K562 (cell line): Measurements from ENCODE around the gene SUMO3. TPM values are rescaled to one million over a fixed set of nuclear protein-coding genes. Genes with fewer than 3 reads are reported as not detected.
A peak's percentile ranks its signal among the peaks of the same experiment; 100 is the strongest.

Experiments used
- ARID3A ChIP-seq: IDR thresholded peaks from 2 replicates; pipeline ENCODE4 v1.6.1; 2012; ENCODE audit warnings: low read depth, low read length, improper control_type of control experiment, borderline replicate concordance
- CTBP1 ChIP-seq: fragments of 450-650 bp; IDR thresholded peaks from 2 replicates; pipeline ENCODE4 v1.6.1; 2016; ENCODE audit warnings: borderline replicate concordance
- CTCF ChIP-seq, 3 experiments: IDR thresholded peaks in 2 of 3; conservative IDR thresholded peaks in 1 of 3; 2 replicates each; pipeline ENCODE4 v1.5.1; 2011 to 2012; ENCODE audit warnings: low read length in 3 of 3, mild to moderate bottlenecking in 3 of 3, control low read depth in 2 of 3, improper control_type of control experiment in 1 of 3, inconsistent platforms in 1 of 3, low read depth in 1 of 3, mixed read lengths in 1 of 3, moderate library complexity in 1 of 3; ENCODE audit not compliant: insufficient read depth in 2 of 3
- FOSL1 ChIP-seq: fragments of 200-800 bp; sonication (Bioruptor generic); conservative IDR thresholded peaks from 2 replicates; pipeline ENCODE4 v1.6.1; 2016; ENCODE audit warnings: missing genetic modification characterization, missing compliant biosample characterization
- MGA ChIP-seq: fragments of 450-650 bp; IDR thresholded peaks from 2 replicates; pipeline ENCODE4 v1.6.1; 2016; ENCODE audit warnings: mild to moderate bottlenecking, moderate library complexity
- POLR3G ChIP-seq: IDR thresholded peaks from 2 replicates; pipeline ENCODE4 v1.6.1; 2011; ENCODE audit not compliant: insufficient read length, insufficient replicate concordance; ENCODE audit errors: extremely low read depth
- TCF15 ChIP-seq: fragments of 250-450 bp; sonication (Bioruptor Pico); IDR thresholded peaks from 2 replicates; pipeline ENCODE4 v1.8.0; 2022; ENCODE audit warnings: moderate library complexity, mild to moderate bottlenecking, inconsistent platforms
- ZNF431 ChIP-seq: sonication (generic); formaldehyde crosslinking; IDR thresholded peaks from 2 replicates; pipeline ENCODE4 v1.8.0; 2022; ENCODE audit warnings: mild to moderate bottlenecking, missing genetic modification reagents
- ZNF695 ChIP-seq: fragments of 450-650 bp; formaldehyde crosslinking; IDR thresholded peaks from 2 replicates; pipeline ENCODE4 v1.4.0; 2020; ENCODE audit warnings: mild to moderate bottlenecking, moderate library complexity
- ZNF830 ChIP-seq: fragments of 250-450 bp; sonication (Bioruptor Pico); IDR thresholded peaks from 2 replicates; pipeline ENCODE4 v1.5.0; 2021; ENCODE audit warnings: mild to moderate bottlenecking
- polyA plus RNA-seq, 8 experiments: library from polyadenylated mRNA; depleted of rRNA in 4 of 8; stranded (reverse) in 5 of 8; unstranded in 3 of 8; fragments of >200 nt; fragmentation: Nextera tagmentation in 2 of 8; fragmentation: Illumina TruSeq in 1 of 8; extraction: Ambion mirVana in 2 of 8; extraction: Trizol in 1 of 8; gene quantifications; 2 replicates each; pipeline versions ENCODE4 v1.2.1 to v1.2.3, GENCODE V29; 2011 to 2014; ENCODE audit warnings: inconsistent platforms in 1 of 8, missing spikeins in 1 of 8
- total RNA-seq, 7 experiments: library from RNA; depleted of rRNA in 6 of 7; stranded (reverse); fragments of >200 nt in 6 of 7; fragmentation: Illumina TruSeq in 2 of 7; extraction: Trizol in 2 of 7; gene quantifications; 2 replicates each; pipeline versions ENCODE4 v1.2.1 to v1.2.3, GENCODE V29; 2011 to 2021; ENCODE audit warnings: low replicate concordance in 1 of 7

SUMO3 gene
- total and polyA plus RNA-seq, 9 of the 15 experiments (the other 6 are each of a cell fraction or from before 2014, with no cell fraction given): 13.9 to 143 (median 113) TPM

GRCh38 chr21:44834951-44835646 lies 17.2 kb upstream of the SUMO3 start (continued):
- peak; percentile 17; the same call in 1 of the 2 replicates for TF ChIP-seq MGA
- peak; percentile 81 for TF ChIP-seq CTBP1
- TF ChIP-seq ARID3A: no peak
- no peak for TF ChIP-seq ZNF830 (CRISPR knock-in tag)
- TF ChIP-seq ZNF695 (CRISPR knock-in tag): no peak
- TF ChIP-seq CTCF (IDR thresholded peaks at IDR 0.05 in 2 of 3, conservative IDR thresholded peaks at IDR 0.05 in 1 of 3; ENCODE audit: insufficient read depth in 2 of 3, low read depth in 1 of 3, low read length in 3 of 3): peak in 2 of 3 experiments; percentile 30 to 35; a peak in 4 of 6 replicates
- 0 out of 2 replicates have a peak, but pooled peaks have one; percentile 18 for TF ChIP-seq FOSL1 (tag)
- no peak for TF ChIP-seq POLR3G
- TF ChIP-seq ZNF431: no peak
- no peak for TF ChIP-seq TCF15 (CRISPR knock-in tag)
